Measurements from ENCODE around the gene PRR16.

DNA sequence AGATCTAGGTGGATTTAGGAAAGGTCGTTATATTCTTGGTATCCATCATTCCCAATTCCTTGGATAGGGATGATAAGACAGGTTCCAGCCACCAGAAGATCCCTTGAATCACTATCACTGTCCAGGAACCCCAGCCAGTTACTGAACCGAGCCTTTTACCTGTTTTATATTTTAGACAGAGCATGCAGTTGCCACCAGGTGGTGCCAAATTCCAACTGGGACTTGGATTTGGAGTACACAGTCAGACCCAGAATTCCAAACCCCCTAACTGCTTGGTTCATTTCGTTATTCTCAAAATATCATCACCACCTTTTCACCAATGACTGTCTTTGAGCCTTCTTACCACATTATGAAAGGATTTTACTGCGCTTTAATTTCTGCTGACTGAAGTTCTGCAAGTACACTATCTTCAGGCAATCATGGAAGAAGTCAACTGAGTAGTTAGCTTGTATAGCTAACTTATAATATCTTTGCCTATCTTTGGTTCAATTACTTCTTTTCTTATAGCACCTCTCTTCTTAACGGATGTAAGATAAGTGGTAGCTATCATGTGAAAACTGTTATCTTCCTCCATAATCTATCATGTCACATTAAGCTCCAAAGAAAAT is 191.8 kb downstream of the PRR16 start:
- TF ChIP-seq, protein P1, sequence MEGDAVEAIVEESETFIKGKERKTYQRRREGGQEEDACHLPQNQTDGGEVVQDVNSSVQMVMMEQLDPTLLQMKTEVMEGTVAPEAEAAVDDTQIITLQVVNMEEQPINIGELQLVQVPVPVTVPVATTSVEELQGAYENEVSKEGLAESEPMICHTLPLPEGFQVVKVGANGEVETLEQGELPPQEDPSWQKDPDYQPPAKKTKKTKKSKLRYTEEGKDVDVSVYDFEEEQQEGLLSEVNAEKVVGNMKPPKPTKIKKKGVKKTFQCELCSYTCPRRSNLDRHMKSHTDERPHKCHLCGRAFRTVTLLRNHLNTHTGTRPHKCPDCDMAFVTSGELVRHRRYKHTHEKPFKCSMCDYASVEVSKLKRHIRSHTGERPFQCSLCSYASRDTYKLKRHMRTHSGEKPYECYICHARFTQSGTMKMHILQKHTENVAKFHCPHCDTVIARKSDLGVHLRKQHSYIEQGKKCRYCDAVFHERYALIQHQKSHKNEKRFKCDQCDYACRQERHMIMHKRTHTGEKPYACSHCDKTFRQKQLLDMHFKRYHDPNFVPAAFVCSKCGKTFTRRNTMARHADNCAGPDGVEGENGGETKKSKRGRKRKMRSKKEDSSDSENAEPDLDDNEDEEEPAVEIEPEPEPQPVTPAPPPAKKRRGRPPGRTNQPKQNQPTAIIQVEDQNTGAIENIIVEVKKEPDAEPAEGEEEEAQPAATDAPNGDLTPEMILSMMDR (conservative IDR thresholded peaks at IDR 0.05): peak; percentile 75
- no peak for TF ChIP-seq EZH2 (IDR thresholded peaks at IDR 0.05; ENCODE audit: low read depth)
